ENCODE data around the gene NTPCR. TPM values are rescaled to one million over a fixed set of nuclear protein-coding genes. Genes with fewer than 3 reads are reported as not detected.

NTPCR gene
- total RNA-seq, 1 donor from 2014 or later = 57.1 TPM

GRCh38 chr1:232943679-232944252 is 6.6 kb upstream of the NTPCR start:
- Mint-ChIP-seq H3K9me3 (ENCODE audit: unreplicated experiment) (no peaks in the 10 kb centered on the region), H3K4me3 (ENCODE audit: unreplicated experiment) (no peak overlapping the region), H3K36me3 (ENCODE audit: low read depth, unreplicated experiment) (no peaks in the 10 kb centered on the region), H3K4me1 (ENCODE audit: unreplicated experiment) (peaks cover 18% of the 10 kb centered on the region), H3K27me3 (ENCODE audit: unreplicated experiment) (peaks cover 4% of the 10 kb centered on the region), H3K27ac (ENCODE audit: unreplicated experiment) (no peak overlapping the region)
- TF ChIP-seq CTCF (IDR thresholded peaks at IDR 0.05; ENCODE audit: unreplicated experiment) = no peak
- no peak for DNase-seq (ENCODE audit: low spot score)

GRCh38 chr1:232944347-232944746 is 6.1 kb upstream of the NTPCR start:
- H3K36me3 Mint-ChIP-seq (ENCODE audit: low read depth, unreplicated experiment) = no peaks in the 10 kb centered on the region
- no peak for DNase-seq (ENCODE audit: low spot score)
- no peak overlapping the region for H3K4me3 Mint-ChIP-seq (ENCODE audit: unreplicated experiment)
- H3K27me3 Mint-ChIP-seq (ENCODE audit: unreplicated experiment) = peaks cover 2% of the 10 kb centered on the region
- no peak overlapping the region for H3K27ac Mint-ChIP-seq (ENCODE audit: unreplicated experiment)
- H3K9me3 Mint-ChIP-seq (ENCODE audit: unreplicated experiment) = no peaks in the 10 kb centered on the region
- no peak for TF ChIP-seq CTCF (IDR thresholded peaks at IDR 0.05; ENCODE audit: unreplicated experiment)
- H3K4me1 Mint-ChIP-seq (ENCODE audit: unreplicated experiment) = peaks cover 18% of the 10 kb centered on the region

GRCh38 chr1:232949636-232950196 is 695 bp upstream of the NTPCR start:
- Mint-ChIP-seq H3K27me3 (ENCODE audit: unreplicated experiment) (peaks cover 2% of the 10 kb centered on the region), H3K9me3 (ENCODE audit: unreplicated experiment) (no peaks in the 10 kb centered on the region), H3K4me3 (ENCODE audit: unreplicated experiment) (peak overlapping the region; percentile 96), H3K27ac (ENCODE audit: unreplicated experiment) (peak overlapping the region; percentile 94), H3K4me1 (ENCODE audit: unreplicated experiment) (peaks cover 49% of the 10 kb centered on the region), H3K36me3 (ENCODE audit: low read depth, unreplicated experiment) (peaks cover 6% of the 10 kb centered on the region)
- DNase-seq (ENCODE audit: low spot score) = no peak
- TF ChIP-seq CTCF (IDR thresholded peaks at IDR 0.05; ENCODE audit: unreplicated experiment) = no peak

GRCh38 chr1:232951180-232951579 is 769 bp downstream of the NTPCR start:
- no peaks in the 10 kb centered on the region for H3K27me3 Mint-ChIP-seq (ENCODE audit: unreplicated experiment)
- no peak overlapping the region for H3K27ac Mint-ChIP-seq (ENCODE audit: unreplicated experiment)
- no peak for TF ChIP-seq CTCF (IDR thresholded peaks at IDR 0.05; ENCODE audit: unreplicated experiment)
- H3K36me3 Mint-ChIP-seq (ENCODE audit: low read depth, unreplicated experiment) = peaks cover 11% of the 10 kb centered on the region
- DNase-seq (ENCODE audit: low spot score) = peak; percentile 13
- H3K4me3 Mint-ChIP-seq (ENCODE audit: unreplicated experiment) = peak overlapping the region; percentile 96
- H3K4me1 Mint-ChIP-seq (ENCODE audit: unreplicated experiment) = peaks cover 49% of the 10 kb centered on the region
- no peaks in the 10 kb centered on the region for H3K9me3 Mint-ChIP-seq (ENCODE audit: unreplicated experiment)

DNA sequence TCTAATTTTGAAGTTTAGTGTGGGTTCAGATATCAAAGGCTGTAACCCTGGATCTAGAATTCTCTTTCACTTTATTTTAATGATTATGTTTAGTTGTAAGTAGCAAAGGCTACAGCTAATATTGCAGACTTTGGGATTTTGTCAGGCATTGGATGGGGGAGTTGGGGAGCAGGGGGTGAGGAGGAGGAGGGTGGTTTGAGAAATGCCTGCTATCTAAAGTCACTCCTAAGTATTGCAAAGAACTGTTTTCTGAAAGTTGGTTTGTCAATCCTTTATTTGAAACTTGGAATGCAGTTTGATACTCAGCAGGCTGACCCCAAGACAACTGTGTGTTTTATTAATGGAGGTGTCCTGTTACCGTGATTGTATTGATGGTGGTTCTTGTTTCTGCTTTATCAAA is 1.2 kb downstream of the NTPCR start:
- Mint-ChIP-seq H3K27me3 (ENCODE audit: unreplicated experiment) (no peaks in the 10 kb centered on the region), H3K27ac (ENCODE audit: unreplicated experiment) (no peak overlapping the region), H3K36me3 (ENCODE audit: low read depth, unreplicated experiment) (peaks cover 13% of the 10 kb centered on the region), H3K4me1 (ENCODE audit: unreplicated experiment) (peaks cover 47% of the 10 kb centered on the region), H3K9me3 (ENCODE audit: unreplicated experiment) (no peaks in the 10 kb centered on the region), H3K4me3 (ENCODE audit: unreplicated experiment) (peak overlapping the region; percentile 96)
- TF ChIP-seq CTCF (IDR thresholded peaks at IDR 0.05; ENCODE audit: unreplicated experiment) = no peak
- no peak for DNase-seq (ENCODE audit: low spot score)

Measured in endothelial cell (in vitro differentiated cells).